Measurements from ENCODE around the gene FPR2.
"Not testable (repeated sequence)": the region's sequence is repeated elsewhere in the genome, so short reads cannot be mapped to it uniquely, and the experiment has no call there.

FPR2 gene

GRCh38 chr19:51740356-51740755 lies 20.6 kb upstream of the FPR2 start:
- DNase-seq (ENCODE audit: low read depth): no peak

GRCh38 chr19:51742789-51743188 lies 18.2 kb upstream of the FPR2 start:
- DNase-seq (ENCODE audit: low read depth): peak; percentile 87

- peak; percentile 75 for DNase-seq (ENCODE audit: low read depth)
These were observed 17.6 kb upstream of the FPR2 start for GRCh38 chr19:51743405-51743804.

GRCh38 chr19:51746731-51747130 lies 14.2 kb upstream of the FPR2 start:
- no peak for DNase-seq (ENCODE audit: low read depth)

GRCh38 chr19:51749979-51750378 lies 11.0 kb upstream of the FPR2 start:
- DNase-seq (ENCODE audit: low read depth): peak; percentile 74

- peak; percentile 45 for DNase-seq (ENCODE audit: low read depth)
These were observed 10.4 kb upstream of the FPR2 start for GRCh38 chr19:51750400-51751094.

GRCh38 chr19:51751655-51752054 lies 9.3 kb upstream of the FPR2 start, which contains the start of gene FPR1:
TSS of gene FPR1 (minus strand) at chr19:51751878. CDS start at chr19:51746994, 4,884 bp downstream.
- peak; percentile 58 for DNase-seq (ENCODE audit: low read depth)

GRCh38 chr19:51754109-51754508 lies 6.9 kb upstream of the FPR2 start:
- DNase-seq (ENCODE audit: low read depth): no peak

- no peak for DNase-seq (ENCODE audit: low read depth)
These were observed 6.2 kb upstream of the FPR2 start for GRCh38 chr19:51754770-51755169.

- DNase-seq (ENCODE audit: low read depth): no peak
These were observed 5.4 kb upstream of the FPR2 start for GRCh38 chr19:51755571-51755970.

- DNase-seq (ENCODE audit: low read depth): no peak
These were observed 716 bp downstream of the FPR2 start for GRCh38 chr19:51761696-51762095.

- DNase-seq (ENCODE audit: low read depth): no peak
These were observed 4.1 kb downstream of the FPR2 start for GRCh38 chr19:51765086-51765485.

GRCh38 chr19:51766461-51766860 lies 5.5 kb downstream of the FPR2 start:
- DNase-seq (ENCODE audit: low read depth): no peak

GRCh38 chr19:51771376-51772130 lies 10.6 kb downstream of the FPR2 start:
- peak; percentile 9 for DNase-seq (ENCODE audit: low read depth)

GRCh38 chr19:51772977-51773376 lies 12.0 kb downstream of the FPR2 start:
- no peak for DNase-seq (ENCODE audit: low read depth)

- not testable (repeated sequence) for DNase-seq (ENCODE audit: low read depth)
These were observed 15.6 kb downstream of the FPR2 start for GRCh38 chr19:51776561-51776960.

- peak; percentile 83 for DNase-seq (ENCODE audit: low read depth)
These were observed 16.8 kb downstream of the FPR2 start for GRCh38 chr19:51777570-51778462.

GRCh38 chr19:51779181-51779580 lies 18.2 kb downstream of the FPR2 start:
- no peak for DNase-seq (ENCODE audit: low read depth)

- no peak for DNase-seq (ENCODE audit: low read depth)
These were observed 18.7 kb downstream of the FPR2 start for GRCh38 chr19:51779703-51780102.

- no peak for DNase-seq (ENCODE audit: low read depth)
These were observed 19.3 kb downstream of the FPR2 start for GRCh38 chr19:51780270-51780669.

GRCh38 chr19:51781999-51782398 lies 21.0 kb downstream of the FPR2 start:
- DNase-seq (ENCODE audit: low read depth): no peak

- DNase-seq (ENCODE audit: low read depth): peak; percentile 52
These were observed 22.4 kb downstream of the FPR2 start for GRCh38 chr19:51783372-51783771.

Data from ELR (cell line).